K562 (cell line): ENCODE data around the gene ATAD5. TPM values are rescaled to one million over a fixed set of nuclear protein-coding genes. Genes with fewer than 3 reads are reported as not detected.

Experiments
- ILK ChIP-seq: fragments of 450-650 bp; IDR thresholded peaks from 2 replicates; pipeline ENCODE4 v1.6.1; 2016; ENCODE audit warnings: missing genetic modification characterization, low read depth, mild to moderate bottlenecking, missing compliant biosample characterization, moderate library complexity, borderline replicate concordance
- RUNX1 ChIP-seq: sonication (generic); IDR thresholded peaks from 2 replicates; pipeline ENCODE4 v1.6.1; 2016; ENCODE audit warnings: antibody characterized with exemption, low read depth
- SREBF1 ChIP-seq: fragments of 150-350 bp; IDR thresholded peaks from 2 replicates; pipeline ENCODE4 v1.6.1; 2014; ENCODE audit warnings: antibody characterized with exemption, low read depth, low read length, borderline replicate concordance
- ZFP91 ChIP-seq: sonication (generic); formaldehyde crosslinking; IDR thresholded peaks from 2 replicates; pipeline ENCODE4 v1.8.0; 2022; ENCODE audit warnings: mild to moderate bottlenecking, missing genetic modification reagents
- ZFPM2 ChIP-seq: fragments of 250-450 bp; sonication (Bioruptor Pico); IDR thresholded peaks from 2 replicates; pipeline ENCODE4 v1.5.1; 2022; ENCODE audit warnings: mild to moderate bottlenecking
- ZNF124 ChIP-seq: sonication (generic); formaldehyde crosslinking; IDR thresholded peaks from 2 replicates; pipeline ENCODE4 v1.8.1; 2022; ENCODE audit warnings: missing genetic modification reagents
- ZNF143 ChIP-seq: sonication (generic); formaldehyde crosslinking; IDR thresholded peaks from 2 replicates; pipeline ENCODE4 v1.9.0; 2022; ENCODE audit warnings: mild to moderate bottlenecking, missing genetic modification reagents
- ZNF274 ChIP-seq: IDR thresholded peaks from 2 replicates; pipeline ENCODE4 v1.6.1; 2011; ENCODE audit warnings: low read depth, mild to moderate bottlenecking, low read length, moderate library complexity, borderline replicate concordance
- ZNF431 ChIP-seq: sonication (generic); formaldehyde crosslinking; IDR thresholded peaks from 2 replicates; pipeline ENCODE4 v1.8.0; 2022; ENCODE audit warnings: mild to moderate bottlenecking, missing genetic modification reagents
- ZNF766 ChIP-seq: fragments of 200-800 bp; sonication (Bioruptor generic); conservative IDR thresholded peaks from 2 replicates; pipeline ENCODE4 v1.6.1; 2016; ENCODE audit warnings: missing genetic modification characterization, missing compliant biosample characterization
- polyA plus RNA-seq, 8 experiments: library from polyadenylated mRNA; depleted of rRNA in 4 of 8; stranded (reverse) in 5 of 8; unstranded in 3 of 8; fragments of >200 nt; fragmentation: Nextera tagmentation in 2 of 8; fragmentation: Illumina TruSeq in 1 of 8; extraction: Ambion mirVana in 2 of 8; extraction: Trizol in 1 of 8; gene quantifications; 2 replicates each; pipeline versions ENCODE4 v1.2.1 to v1.2.3, GENCODE V29; 2011 to 2014; ENCODE audit warnings: inconsistent platforms in 1 of 8, missing spikeins in 1 of 8
- total RNA-seq, 7 experiments: library from RNA; depleted of rRNA in 6 of 7; stranded (reverse); fragments of >200 nt in 6 of 7; fragmentation: Illumina TruSeq in 2 of 7; extraction: Trizol in 2 of 7; gene quantifications; 2 replicates each; pipeline versions ENCODE4 v1.2.1 to v1.2.3, GENCODE V29; 2011 to 2021; ENCODE audit warnings: low replicate concordance in 1 of 7
- TF ChIP-seq, protein P1 (sequence below): fragments of 450-650 bp; IDR thresholded peaks from 2 replicates; pipeline ENCODE4 v1.6.1; 2017; ENCODE audit warnings: antibody characterized with exemption, mild to moderate bottlenecking

Gene ATAD5
- total and polyA plus RNA-seq, 9 of the 15 experiments (the other 6 are each of a cell fraction or from before 2014, with no cell fraction given): 4.6 to 25.6 (median 19.5) TPM

DNA sequence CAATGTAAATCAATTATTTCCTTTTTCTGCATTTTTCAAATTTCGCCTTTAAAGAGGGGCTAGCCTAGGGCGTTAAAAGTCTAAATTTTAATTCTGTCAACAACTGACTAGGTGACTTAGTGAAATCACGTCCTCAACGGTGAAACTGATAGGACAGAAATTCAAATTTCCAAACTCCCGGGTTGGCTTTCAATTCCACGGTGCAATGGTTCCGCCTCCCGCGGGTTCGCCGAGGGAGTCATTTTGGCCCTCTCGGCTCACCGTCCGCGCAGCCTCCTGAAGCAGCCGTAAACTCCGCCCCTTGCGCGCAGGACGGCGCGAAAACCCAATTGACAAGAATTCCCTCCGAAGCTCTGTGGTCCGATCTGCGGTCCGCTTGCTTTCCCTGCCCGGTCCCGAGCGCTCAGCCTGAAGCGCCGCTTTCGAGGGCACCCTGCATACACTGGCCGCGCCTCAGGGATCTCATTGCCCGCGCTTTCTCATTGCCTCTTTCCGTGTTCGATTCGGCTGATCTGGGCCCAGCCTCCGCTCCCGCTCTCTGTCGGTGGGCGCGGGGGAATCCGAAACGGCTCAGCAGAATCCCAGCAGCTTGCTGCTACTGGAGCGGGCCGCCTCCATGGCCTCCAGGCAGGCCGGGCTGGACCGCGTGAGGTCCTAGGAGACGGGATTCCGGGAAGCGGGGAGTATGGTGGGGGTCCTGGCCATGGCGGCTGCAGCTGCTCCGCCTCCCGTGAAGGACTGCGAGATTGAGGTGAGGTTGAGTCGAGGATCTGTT, at the start of gene ATAD5 (continued):
- TF ChIP-seq, protein P1, sequence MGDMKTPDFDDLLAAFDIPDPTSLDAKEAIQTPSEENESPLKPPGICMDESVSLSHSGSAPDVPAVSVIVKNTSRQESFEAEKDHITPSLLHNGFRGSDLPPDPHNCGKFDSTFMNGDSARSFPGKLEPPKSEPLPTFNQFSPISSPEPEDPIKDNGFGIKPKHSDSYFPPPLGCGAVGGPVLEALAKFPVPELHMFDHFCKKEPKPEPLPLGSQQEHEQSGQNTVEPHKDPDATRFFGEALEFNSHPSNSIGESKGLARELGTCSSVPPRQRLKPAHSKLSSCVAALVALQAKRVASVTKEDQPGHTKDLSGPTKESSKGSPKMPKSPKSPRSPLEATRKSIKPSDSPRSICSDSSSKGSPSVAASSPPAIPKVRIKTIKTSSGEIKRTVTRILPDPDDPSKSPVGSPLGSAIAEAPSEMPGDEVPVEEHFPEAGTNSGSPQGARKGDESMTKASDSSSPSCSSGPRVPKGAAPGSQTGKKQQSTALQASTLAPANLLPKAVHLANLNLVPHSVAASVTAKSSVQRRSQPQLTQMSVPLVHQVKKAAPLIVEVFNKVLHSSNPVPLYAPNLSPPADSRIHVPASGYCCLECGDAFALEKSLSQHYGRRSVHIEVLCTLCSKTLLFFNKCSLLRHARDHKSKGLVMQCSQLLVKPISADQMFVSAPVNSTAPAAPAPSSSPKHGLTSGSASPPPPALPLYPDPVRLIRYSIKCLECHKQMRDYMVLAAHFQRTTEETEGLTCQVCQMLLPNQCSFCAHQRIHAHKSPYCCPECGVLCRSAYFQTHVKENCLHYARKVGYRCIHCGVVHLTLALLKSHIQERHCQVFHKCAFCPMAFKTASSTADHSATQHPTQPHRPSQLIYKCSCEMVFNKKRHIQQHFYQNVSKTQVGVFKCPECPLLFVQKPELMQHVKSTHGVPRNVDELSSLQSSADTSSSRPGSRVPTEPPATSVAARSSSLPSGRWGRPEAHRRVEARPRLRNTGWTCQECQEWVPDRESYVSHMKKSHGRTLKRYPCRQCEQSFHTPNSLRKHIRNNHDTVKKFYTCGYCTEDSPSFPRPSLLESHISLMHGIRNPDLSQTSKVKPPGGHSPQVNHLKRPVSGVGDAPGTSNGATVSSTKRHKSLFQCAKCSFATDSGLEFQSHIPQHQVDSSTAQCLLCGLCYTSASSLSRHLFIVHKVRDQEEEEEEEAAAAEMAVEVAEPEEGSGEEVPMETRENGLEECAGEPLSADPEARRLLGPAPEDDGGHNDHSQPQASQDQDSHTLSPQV: 0 out of 2 replicates have a peak, but pooled peaks have one; percentile 9
- TF ChIP-seq ZNF431 (CRISPR knock-in tag): no peak
- TF ChIP-seq RUNX1: no peak
- no peak for TF ChIP-seq ILK (tag)
- no peak for TF ChIP-seq ZNF143 (CRISPR knock-in tag)
- no peak for TF ChIP-seq ZNF766 (CRISPR knock-in tag)
- no peak for TF ChIP-seq ZNF124
- no peak for TF ChIP-seq SREBF1
- no peak for TF ChIP-seq ZNF274
- no peak for TF ChIP-seq ZFPM2 (CRISPR knock-in tag)
- TF ChIP-seq ZFP91 (CRISPR knock-in tag): no peak
